GM18951 (cell line): ENCODE results near the gene SLC6A18.

Experiments used
- POLR2A ChIP-seq: IDR thresholded peaks from 4 replicates; pipeline ENCODE4 v1.6.1; 2011; ENCODE audit warnings: mild to moderate bottlenecking; ENCODE audit not compliant: insufficient read length, insufficient read depth; ENCODE audit errors: extremely low read depth
- in situ Hi-C: fragments of 300-500 bp; cut with MboI; formaldehyde crosslinking; loops from one replicate; pipeline ENCODE4 v1.12.0; 2022; ENCODE audit warnings: low sequenced_read_pairs, mixed read lengths, inconsistent platforms; ENCODE audit not compliant: unreplicated experiment

SLC6A18 gene

GRCh38 chr5:1231354-1231905, 6.2 kb downstream of the SLC6A18 start:
- TF ChIP-seq POLR2A = no peak
- in situ Hi-C loops = no loop called here

GRCh38 chr5:1232780-1233179, 7.6 kb downstream of the SLC6A18 start:
- TF ChIP-seq POLR2A = no peak
- in situ Hi-C loops = no loop called here

DNA sequence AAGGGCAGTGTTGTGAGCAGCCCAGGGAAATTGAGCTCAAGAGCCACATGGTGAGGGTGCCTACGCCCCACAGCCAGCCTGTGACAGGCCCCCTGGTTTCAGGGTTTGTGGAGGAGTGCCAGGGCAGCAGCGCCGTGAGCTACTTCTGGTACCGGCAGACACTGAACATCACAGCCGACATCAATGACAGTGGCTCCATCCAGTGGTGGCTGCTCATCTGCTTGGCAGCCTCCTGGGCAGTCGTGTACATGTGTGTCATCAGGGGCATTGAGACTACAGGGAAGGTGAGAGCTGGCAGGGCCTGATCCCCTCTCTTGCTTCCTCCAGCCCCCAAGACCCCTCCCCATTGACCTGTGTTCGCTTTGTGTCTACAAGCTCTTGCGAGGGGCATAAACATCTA, 10.2 kb downstream of the SLC6A18 start:
- TF ChIP-seq POLR2A = no peak
- in situ Hi-C loops = no loop called here

DNA sequence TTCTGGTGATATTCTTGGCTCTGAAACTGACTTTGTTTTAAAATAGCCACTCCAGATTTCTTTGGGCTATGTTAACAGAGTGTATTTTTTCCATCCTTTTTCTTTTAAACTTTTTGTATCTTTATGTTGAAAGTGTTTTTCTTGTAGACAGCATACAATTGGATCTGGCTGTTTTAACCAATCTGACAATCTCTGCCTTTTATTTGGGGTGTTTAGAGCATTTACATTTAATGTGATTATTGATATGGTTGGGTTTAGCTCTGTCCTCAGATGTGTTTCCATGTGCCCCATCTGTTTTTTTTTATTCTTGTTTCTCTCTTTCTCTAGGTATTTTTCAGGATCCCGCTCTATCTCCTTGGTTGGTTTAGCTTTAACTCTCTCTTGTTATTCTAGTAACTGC, 10.7 kb downstream of the SLC6A18 start:
- in situ Hi-C loops = no loop called here
- no peak for TF ChIP-seq POLR2A

- in situ Hi-C loops = no loop called here
- TF ChIP-seq POLR2A = no peak
Observed at GRCh38 chr5:1239505-1240251, 14.5 kb downstream of the SLC6A18 start.

DNA sequence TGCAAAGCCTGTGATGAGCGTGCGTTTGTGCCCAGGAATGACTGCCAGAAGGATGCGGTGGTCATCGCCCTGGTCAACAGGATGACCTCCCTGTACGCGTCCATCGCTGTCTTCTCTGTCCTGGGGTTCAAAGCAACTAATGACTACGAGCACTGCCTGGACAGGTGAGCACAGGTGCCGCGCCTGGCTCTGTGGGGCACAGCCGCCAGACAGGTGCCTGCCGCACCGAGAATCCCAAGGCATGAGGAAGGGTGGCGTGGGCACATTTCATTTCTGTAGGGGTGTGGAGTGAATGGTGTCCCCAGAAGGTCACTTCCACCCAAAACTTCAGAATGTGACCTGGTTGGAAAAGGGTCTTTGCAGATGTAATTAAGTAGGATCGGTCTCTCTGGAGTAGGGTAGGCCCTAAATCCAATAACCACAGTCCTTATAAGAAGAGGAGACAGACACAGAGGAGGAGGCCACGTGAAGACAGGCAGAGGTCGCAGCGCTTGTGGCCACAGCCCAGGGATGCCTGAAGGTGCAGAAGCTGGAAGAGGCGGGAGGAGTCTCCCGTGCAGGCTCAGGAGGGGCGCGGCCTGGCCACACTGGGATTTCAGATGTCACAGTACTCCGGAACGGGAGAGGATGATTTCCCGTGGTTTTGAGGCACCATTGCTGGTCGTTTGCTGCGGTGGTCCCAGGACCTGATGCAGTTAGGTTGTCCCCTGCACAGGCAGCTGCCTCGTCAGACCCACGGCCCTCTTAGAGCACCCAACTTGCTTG, 15.5 kb downstream of the SLC6A18 start:
- no peak for TF ChIP-seq POLR2A
- in situ Hi-C loops = no loop called here

DNA sequence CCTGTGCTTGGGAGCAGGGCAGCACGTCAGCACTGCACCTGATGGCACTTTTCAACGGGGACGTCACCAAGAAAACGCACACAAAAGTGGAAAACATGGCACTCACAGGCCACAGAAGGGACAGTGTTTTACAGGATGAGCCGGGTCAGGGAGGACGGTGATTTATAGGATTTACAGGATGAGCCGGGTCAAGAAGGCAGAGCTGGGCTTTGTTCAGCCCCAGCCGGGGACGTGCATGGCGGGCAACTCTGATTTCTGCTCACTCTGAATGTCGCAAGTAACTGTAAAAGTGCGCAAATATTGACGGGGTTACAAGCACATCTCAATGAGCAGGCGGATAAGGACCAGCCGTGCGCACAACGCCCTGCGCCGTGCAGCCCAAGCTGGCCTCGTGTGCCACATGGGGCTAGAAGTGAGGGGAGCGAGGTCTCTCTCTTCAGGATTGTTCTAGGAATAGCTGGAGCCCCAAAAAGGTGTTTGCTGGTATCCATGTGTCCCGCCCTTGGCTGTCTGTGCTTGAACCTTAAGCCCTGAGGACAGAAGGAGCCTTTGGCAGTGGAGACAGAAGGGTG, 16.4 kb downstream of the SLC6A18 start:
- TF ChIP-seq POLR2A = no peak
- in situ Hi-C loops = no loop called here

DNA sequence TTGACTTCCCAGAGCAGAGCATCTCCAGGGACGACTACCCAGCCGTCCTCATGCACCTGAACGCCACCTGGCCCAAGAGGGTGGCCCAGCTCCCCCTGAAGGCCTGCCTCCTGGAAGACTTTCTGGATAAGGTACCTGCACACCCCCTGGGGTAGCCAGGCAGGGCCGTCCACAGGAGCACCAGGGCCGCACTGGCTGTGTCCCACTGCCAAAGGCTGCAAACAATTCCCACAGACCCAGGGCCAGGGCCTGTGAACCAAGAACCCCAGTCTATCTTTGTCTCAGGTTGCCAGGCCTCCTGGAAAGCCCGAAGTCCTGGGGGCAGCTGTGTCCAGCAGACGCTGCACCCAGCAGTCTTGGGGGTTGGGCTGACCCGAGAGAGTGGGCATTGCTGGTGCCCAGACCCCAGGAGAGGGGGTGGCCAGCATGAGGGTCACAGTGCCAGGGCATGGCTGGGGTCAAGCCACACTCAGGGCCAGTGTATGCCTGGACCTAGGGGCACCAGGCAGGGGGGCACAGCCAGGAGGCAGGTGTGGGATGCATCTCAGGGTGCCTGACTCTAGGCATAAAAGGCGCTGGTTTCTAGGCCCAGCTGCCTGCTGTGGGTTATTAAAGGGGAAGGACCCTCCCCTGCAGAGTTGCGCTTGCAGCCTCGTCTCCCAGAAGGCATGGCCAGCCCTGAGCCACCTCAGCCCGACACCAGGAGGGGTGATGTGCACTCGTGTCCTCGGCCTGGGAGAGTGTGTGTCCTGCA, 17.7 kb downstream of the SLC6A18 start:
- in situ Hi-C loops = no loop called here
- no peak for TF ChIP-seq POLR2A

DNA sequence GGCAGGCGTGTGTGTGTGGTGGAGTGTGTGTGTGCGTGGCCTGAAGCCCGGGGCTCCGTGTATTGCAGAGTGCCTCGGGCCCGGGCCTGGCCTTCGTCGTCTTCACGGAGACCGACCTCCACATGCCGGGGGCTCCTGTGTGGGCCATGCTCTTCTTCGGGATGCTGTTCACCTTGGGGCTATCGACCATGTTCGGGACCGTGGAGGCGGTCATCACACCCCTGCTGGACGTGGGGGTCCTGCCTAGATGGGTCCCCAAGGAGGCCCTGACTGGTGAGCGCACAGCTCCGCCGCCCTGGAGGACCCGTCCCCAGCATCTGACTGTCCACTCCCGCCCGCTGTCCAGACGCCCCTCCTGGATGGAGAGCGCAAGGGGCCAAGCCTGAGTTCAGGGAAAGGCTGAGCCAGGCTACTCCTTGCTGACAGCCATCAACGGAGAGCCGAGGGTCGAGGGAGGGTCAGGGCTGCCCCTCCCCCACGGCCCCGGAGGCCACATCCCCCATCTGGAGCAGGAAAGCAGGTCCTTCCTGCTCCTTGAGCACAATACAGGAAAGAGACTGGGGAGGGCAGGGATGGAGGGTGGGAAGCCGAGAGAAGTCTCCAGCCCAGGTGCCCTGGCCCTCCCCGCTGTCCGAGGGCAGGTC, 18.4 kb downstream of the SLC6A18 start:
- in situ Hi-C loops = no loop called here
- no peak for TF ChIP-seq POLR2A

DNA sequence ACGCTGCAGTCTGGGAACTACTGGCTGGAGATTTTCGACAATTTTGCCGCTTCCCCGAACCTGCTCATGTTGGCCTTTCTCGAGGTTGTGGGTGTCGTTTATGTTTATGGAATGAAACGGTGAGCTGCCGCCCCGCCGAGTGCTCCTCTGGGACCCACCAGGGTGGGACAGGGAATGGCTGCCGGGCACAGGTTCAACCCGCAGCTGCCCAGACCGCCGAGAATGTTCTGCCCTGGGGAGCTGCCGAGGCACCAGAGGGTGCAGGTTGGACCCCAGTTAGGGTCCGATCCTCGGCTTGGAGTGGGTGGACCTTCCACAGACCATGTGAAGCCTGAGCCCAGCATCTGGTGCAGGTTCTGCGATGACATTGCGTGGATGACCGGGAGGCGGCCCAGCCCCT, 19.1 kb downstream of the SLC6A18 start:
- in situ Hi-C loops = no loop called here
- no peak for TF ChIP-seq POLR2A

DNA sequence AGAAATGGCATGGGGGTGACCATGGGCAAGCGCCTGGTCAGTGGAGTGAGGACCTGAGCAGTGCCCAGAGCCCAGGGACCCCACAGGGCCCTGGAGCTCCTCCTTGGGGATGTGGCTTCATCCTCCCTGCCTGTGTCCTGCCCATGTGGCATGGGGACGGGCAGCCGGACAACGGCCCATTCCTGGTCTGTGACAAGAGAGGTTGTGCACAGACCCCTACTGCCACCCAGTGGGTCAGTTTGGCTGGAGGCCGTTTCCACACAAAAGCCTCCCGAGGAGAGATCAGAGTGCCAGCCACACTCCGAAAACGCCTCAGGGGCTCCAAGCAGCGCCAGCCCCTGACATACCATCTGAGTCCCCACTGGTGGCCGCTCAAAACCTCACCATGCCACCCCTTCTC, 19.8 kb downstream of the SLC6A18 start:
- TF ChIP-seq POLR2A = no peak
- in situ Hi-C loops = no loop called here

DNA sequence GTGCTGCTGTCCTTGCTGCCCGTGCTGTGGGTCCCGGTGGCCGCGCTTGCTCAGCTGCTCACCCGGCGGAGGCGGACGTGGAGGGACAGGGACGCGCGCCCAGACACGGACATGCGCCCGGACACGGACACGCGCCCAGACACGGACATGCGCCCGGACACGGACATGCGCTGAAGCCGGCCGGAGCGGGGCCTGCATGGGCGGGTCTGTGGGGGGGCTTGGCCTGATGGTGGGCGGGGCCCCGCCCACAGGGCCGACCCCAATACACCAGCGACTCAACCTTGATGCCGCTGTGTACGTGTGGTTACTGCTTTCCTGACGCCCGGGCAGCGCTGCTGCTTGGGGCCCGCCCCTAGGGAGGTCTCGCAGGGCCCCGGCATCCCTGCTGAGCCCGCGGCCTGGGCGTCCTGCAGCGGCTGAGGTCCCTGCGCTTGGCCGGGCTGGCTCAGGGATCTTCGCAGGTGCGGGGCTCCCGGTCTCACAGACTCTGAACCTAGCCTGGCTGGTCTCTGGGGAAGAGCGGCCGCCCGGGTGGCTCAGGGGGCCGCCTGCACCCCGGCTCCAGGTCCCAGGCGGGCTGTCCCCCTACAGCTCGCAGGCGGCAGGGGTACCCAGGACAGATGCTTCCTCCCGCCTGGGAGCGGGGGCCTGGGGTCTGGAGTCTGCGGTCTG, 20.9 kb downstream of the SLC6A18 start:
- TF ChIP-seq POLR2A = no peak
- in situ Hi-C loops = no loop called here

GRCh38 chr5:1246711-1247431, 21.7 kb downstream of the SLC6A18 start:
- TF ChIP-seq POLR2A = no peak
- in situ Hi-C loops = no loop called here
